Ishikawa (cell line): ENCODE data around the gene JPH4.

ENCODE experiments used
- CEBPB ChIP-seq: IDR thresholded peaks from 2 replicates; pipeline ENCODE4 v1.6.1; 2012
- CREB1 ChIP-seq: IDR thresholded peaks from 2 replicates; pipeline ENCODE4 v1.6.1; 2012; ENCODE audit warnings: low read depth
- EGR1 ChIP-seq: IDR thresholded peaks from 2 replicates; pipeline ENCODE4 v1.6.1; 2012
- EP300 ChIP-seq: IDR thresholded peaks from 2 replicates; pipeline ENCODE4 v1.6.1; 2012; ENCODE audit warnings: borderline replicate concordance
- FOXM1 ChIP-seq: IDR thresholded peaks from 2 replicates; pipeline ENCODE4 v1.6.1; 2012; ENCODE audit warnings: low read depth, borderline replicate concordance
- NFIC ChIP-seq: IDR thresholded peaks from 2 replicates; pipeline ENCODE4 v1.6.1; 2012
- RAD21 ChIP-seq: IDR thresholded peaks from 2 replicates; pipeline ENCODE4 v1.6.1; 2012; ENCODE audit warnings: low read depth
- TAF1 ChIP-seq: IDR thresholded peaks from 2 replicates; pipeline ENCODE4 v1.6.1; 2012; ENCODE audit warnings: low read depth, mild to moderate bottlenecking
- TCF12 ChIP-seq: IDR thresholded peaks from 2 replicates; pipeline ENCODE4 v1.6.1; 2012; ENCODE audit warnings: low read depth
- TEAD4 ChIP-seq: IDR thresholded peaks from 2 replicates; pipeline ENCODE4 v1.6.1; 2012
- YY1 ChIP-seq: IDR thresholded peaks from 2 replicates; pipeline ENCODE4 v1.6.1; 2012; ENCODE audit warnings: low read depth
- ZBTB7A ChIP-seq: IDR thresholded peaks from 2 replicates; pipeline ENCODE4 v1.6.1; 2012; ENCODE audit warnings: low read depth
- TF ChIP-seq, protein P1 (sequence below): IDR thresholded peaks from 2 replicates; pipeline ENCODE4 v1.6.1; 2012; ENCODE audit warnings: low read depth, mild to moderate bottlenecking
- TF ChIP-seq, protein P2 (sequence below): IDR thresholded peaks from 2 replicates; pipeline ENCODE4 v1.6.1; 2012
- TF ChIP-seq, protein P3 (sequence below): IDR thresholded peaks from 2 replicates; pipeline ENCODE4 v1.6.1; 2012

JPH4 gene

DNA sequence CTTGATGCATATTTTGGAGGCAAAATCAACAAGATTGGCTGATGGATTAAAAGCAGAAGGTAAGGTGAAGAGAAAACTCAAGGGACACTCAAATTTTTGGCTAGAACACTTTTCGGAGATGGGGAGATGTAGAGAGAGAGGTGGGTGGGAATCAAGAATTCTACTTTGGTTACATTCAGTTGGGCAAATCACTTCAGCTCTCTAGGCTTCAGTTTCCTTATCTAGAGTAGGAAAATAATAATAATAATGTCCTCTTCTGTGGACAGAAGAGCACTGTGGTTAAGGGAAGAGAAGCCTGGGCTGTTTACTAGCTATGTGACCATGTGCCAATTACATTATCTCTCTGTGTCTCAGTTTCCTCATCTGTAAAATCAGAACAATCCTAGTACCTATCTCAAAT lies 34.2 kb upstream of the JPH4 start:
- no peak for TF ChIP-seq TCF12
- no peak for TF ChIP-seq YY1

DNA sequence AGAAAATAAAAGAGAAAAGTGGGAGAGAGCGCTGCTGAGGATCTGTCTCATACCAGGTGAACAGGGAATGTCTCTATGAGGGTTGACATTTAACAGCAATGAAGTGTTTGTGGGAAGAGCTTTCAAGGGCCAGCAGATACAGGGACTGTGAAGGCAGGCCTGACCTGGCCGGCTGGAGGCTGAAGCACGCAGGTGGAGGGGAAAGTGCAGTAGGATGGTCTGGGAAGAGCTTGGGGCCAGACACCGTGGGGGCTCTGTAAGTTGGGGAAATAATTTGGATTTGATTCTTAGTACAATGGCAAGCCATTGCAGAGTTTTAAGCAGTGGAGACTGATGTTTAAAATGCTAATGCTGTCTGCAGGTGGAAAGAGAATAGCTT lies 33.8 kb upstream of the JPH4 start:
- TF ChIP-seq EGR1 (no peak), YY1 (no peak), ZBTB7A (no peak), TAF1 (no peak), EP300 (no peak), TCF12 (no peak), CREB1 (no peak), CEBPB (no peak), RAD21 (no peak), NFIC (no peak), TEAD4 (no peak), FOXM1 (no peak)
- TF ChIP-seq, protein P1, sequence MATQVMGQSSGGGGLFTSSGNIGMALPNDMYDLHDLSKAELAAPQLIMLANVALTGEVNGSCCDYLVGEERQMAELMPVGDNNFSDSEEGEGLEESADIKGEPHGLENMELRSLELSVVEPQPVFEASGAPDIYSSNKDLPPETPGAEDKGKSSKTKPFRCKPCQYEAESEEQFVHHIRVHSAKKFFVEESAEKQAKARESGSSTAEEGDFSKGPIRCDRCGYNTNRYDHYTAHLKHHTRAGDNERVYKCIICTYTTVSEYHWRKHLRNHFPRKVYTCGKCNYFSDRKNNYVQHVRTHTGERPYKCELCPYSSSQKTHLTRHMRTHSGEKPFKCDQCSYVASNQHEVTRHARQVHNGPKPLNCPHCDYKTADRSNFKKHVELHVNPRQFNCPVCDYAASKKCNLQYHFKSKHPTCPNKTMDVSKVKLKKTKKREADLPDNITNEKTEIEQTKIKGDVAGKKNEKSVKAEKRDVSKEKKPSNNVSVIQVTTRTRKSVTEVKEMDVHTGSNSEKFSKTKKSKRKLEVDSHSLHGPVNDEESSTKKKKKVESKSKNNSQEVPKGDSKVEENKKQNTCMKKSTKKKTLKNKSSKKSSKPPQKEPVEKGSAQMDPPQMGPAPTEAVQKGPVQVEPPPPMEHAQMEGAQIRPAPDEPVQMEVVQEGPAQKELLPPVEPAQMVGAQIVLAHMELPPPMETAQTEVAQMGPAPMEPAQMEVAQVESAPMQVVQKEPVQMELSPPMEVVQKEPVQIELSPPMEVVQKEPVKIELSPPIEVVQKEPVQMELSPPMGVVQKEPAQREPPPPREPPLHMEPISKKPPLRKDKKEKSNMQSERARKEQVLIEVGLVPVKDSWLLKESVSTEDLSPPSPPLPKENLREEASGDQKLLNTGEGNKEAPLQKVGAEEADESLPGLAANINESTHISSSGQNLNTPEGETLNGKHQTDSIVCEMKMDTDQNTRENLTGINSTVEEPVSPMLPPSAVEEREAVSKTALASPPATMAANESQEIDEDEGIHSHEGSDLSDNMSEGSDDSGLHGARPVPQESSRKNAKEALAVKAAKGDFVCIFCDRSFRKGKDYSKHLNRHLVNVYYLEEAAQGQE, result no peak
- TF ChIP-seq, protein P2, sequence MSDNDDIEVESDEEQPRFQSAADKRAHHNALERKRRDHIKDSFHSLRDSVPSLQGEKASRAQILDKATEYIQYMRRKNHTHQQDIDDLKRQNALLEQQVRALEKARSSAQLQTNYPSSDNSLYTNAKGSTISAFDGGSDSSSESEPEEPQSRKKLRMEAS, result no peak
- TF ChIP-seq, protein P3, sequence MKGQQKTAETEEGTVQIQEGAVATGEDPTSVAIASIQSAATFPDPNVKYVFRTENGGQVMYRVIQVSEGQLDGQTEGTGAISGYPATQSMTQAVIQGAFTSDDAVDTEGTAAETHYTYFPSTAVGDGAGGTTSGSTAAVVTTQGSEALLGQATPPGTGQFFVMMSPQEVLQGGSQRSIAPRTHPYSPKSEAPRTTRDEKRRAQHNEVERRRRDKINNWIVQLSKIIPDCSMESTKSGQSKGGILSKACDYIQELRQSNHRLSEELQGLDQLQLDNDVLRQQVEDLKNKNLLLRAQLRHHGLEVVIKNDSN, result no peak

DNA sequence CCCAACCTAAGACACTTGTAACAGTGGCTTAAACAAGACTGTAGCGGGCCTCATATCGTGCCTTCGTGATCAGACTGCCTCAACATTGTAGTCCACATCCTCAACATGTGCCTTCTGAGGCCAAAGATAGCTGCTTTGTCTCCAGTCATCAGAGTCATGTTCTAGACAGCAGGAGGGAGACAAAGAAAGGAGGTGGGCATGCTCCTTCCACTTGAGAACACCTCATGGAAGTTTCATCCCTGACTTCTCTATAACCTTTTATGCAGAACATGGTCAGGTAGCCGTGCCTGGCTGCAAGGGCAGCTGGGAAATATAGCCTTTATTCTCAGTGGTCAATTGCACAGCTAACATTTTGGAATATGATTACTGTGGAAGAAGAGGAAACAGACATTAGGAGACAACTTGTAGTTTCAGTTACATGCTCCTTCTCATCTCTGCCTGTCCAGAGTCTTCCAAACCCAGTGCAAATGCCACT lies 32.3 kb upstream of the JPH4 start:
- TF ChIP-seq CEBPB, result no peak

DNA sequence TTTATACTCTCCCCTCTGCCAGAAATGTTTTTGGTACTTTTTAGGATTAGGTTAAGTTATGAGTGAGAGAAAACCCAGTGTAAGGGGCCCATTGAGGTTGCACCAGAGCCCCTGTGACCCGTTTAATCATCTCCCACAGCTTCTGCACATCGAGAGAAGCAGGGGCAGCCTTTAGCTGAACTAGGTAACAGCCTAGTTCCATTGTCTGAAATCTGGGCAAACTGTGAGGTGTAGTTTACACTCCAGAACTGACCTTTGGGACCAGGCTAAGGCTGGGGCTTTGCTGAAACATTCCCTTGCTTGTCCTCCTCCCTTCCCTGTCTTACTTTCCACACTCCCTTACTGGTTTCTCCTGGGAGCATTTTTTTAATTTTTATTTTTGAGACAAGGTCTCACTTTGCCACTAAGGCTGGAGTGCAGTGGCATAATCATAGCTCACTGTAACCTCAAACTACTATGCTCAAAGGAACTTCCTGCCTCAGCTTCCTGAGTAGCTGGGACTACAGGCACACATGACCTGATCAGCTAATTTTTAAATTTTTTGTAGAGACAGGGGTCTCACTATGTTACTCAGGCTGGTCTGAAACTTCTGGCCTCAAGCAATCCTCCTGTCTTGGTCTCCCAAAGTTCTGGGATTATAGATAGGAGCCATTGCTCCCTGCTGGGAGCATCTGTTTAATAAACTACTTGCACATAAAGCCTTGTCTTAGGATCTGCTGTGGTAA lies 31.7 kb upstream of the JPH4 start:
- TF ChIP-seq NFIC, result no peak
- no peak for TF ChIP-seq TEAD4
- TF ChIP-seq EP300, result no peak
- no peak for TF ChIP-seq FOXM1
- TF ChIP-seq CEBPB, result no peak
- TF ChIP-seq EGR1, result no peak
- no peak for TF ChIP-seq RAD21

DNA sequence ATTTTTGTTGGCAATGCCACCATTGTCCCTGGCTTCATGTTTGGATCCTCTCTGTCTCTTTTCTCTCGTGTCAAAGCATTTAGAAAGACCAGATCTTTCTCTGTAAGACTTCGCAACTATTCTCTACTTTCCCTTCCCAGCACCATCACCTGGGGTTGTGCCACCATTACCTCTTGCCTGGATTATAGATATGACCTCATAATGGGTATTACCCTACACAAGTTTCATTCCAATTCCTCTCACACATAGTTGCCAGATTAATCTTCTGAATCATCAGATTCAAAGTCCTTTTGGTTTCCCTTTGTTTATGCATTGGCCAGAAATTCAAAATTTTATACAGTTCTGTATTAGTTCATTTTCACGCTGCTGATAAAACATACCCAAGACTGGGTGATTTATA lies 30.4 kb upstream of the JPH4 start:
- TF ChIP-seq NFIC, result no peak

DNA sequence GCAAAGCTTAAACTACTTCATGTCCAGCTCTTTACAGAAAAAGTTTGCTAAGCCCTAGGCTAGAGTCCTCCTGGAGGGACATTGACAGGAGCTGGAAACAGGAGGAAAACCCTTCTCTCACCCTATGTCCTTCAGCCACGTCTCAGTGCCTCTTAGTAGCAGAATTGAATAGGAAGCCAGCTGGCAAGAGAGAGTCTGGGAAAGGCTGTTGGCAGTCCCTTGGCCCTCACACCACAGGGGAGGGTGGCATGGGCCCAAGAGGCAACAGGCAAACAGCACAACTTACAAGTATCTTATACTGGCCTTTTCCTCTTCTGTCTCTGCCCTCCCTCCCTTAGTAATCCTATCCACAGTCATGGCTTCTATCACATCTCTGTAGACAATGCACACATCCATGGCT lies 29.9 kb upstream of the JPH4 start:
- TF ChIP-seq YY1 (no peak), EP300 (no peak), TAF1 (no peak), ZBTB7A (no peak)
- TF ChIP-seq, protein P3, result no peak

DNA sequence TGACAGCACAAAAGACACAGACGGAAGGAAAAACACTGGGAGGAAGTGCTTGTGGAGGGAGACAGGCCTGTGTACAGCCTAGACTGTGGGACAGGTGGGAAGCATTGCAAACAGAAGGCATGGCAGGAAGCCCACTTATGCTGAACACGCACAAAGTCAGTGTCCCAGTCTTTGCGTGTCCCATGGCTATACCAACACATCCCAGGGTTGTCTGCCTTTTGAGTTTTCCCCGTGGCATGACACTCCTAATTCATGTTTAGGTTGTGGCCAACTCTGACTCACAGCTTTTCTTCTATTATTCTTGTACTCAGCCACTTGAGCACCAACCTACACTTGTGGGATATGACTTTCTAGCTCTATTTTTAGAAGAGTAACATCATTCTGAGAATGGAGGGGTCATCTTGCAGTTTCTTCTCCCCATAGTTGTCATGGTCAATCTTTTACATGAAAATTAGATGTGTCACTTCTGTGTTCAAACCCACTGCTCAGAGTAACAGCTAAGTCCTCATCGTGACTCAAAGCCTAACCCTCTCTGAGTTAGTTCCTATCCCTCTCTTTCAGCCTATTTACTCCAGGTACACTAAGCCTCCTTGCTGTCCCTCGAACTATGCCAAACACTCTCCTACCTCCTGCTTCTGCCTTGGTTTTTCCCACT lies 27.5 kb upstream of the JPH4 start:
- TF ChIP-seq RAD21 (no peak), TEAD4 (no peak), CEBPB (no peak), TCF12 (no peak), EP300 (no peak), YY1 (no peak), TAF1 (no peak)
- TF ChIP-seq, protein P3, result no peak
- TF ChIP-seq, protein P2, result no peak

DNA sequence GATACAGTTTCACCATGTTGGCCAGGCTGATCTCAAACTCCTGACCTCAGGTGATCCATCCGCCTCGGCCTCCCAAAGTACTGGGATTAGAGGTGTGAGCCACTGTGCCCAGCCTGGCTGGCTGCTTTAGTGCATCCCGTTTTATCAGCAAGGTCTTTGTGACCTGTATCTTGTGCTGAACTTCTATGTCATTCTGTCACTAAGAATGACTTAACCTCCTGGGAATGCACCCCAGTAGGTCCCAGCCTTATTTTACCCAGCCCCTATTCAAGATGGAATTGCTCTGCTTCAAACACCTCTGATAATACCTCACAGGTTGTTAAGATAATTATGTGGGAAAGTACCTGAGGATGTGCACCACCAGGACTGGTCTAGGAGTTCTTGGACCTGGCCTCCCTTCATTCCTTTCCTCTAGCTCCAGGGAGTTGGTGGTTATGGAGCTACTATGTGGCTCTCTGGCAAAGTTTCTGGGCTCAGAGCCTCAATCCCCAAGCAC lies 26.1 kb upstream of the JPH4 start:
- TF ChIP-seq FOXM1 (no peak), RAD21 (no peak), EP300 (no peak)

DNA sequence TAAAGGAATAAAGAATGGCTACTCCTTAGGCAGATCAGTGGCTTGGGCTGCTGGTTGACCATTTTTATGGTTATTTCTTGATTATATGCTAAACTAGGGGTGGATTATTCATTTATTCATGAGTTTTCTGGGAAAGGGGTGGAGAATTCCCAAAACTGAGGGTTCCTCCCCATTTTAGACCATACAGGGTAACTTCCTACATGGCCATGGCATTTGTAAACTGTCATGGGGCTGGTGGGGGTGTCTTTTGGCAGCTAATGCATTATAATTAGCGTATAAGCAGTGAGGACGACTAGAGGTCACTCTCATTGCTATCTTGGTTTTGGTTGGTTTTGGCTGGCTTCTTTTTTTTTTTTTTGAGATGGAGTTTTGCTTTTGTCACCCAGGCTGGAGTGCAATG lies 25.6 kb upstream of the JPH4 start:
- TF ChIP-seq TCF12, result no peak
- no peak for TF ChIP-seq CREB1
